ENCODE data around the gene CCDC70. TPM values are rescaled to one million over a fixed set of nuclear protein-coding genes. Genes with fewer than 3 reads are reported as not detected.
"Not testable (repeated sequence)": the region's sequence is repeated elsewhere in the genome, so short reads cannot be mapped to it uniquely, and the experiment has no call there.

CCDC70 gene
- total RNA-seq, 1 donor from 2014 or later: not detected

GRCh38 chr13:51865838-51866237, 4.1 kb downstream of the CCDC70 start:
- DNase-seq: no peak

GRCh38 chr13:51867062-51867461, 5.3 kb downstream of the CCDC70 start:
- DNase-seq: no peak

DNA sequence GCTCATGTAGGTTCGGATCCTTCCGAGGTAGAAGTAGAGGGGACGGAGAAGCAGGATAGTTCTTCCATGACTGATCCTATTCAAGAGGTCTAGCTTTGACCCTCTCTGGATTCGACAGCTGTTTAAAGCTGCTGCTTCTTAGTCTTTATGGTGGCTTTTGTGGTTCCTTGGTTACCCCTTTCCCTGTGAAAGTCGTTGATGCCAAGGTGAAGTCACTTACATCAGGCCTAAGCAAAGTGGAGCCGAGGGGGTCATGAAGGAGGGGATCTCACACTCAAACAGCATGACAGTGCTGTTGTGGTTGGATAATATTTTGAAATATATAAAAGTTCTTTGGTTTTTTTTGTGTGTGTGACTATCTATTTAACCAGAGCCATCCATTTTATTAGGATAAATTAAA, 8.1 kb downstream of the CCDC70 start:
- no peak for DNase-seq

DNA sequence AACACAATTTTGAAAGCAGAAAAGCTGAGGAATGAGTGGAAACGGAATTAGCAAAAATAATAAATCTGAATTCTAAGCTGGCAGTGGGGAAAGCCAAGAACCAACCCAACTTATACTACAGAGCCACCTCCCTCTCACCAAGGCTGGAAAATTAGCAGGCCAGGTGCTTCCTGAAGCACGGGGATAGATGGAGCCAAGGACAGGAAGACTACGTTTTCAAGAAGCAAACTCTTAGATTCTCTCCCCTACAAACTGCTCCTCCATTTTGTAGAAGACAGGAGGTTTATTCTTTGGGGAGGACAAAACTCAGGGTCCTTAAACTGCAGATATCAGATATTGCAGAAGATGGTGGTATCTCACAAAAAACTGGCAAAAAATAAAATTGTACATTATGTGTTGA, 8.8 kb downstream of the CCDC70 start:
- DNase-seq: no peak

- DNase-seq: no peak
Measured at GRCh38 chr13:51873117-51873798, 11.5 kb downstream of the CCDC70 start.

DNA sequence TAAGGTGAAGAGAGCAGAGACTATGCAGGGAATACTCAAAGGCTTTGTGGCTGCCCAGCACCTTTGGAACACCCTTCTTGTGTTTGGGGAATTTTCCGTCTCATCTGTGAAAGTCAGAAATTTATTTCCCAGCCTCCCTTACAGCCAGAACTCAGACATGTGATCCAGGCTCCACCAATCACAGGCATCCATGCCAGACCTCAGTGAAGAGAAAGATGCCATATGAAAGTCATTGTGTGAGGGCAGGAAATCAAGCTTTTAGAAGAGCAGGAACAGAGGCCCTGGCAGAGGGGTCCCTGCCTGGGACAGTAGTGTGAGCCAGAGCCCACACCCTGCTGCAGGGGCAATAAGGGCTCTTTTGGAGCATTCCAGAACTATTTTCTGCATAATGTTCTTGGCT, 12.1 kb downstream of the CCDC70 start:
- no peak for DNase-seq

DNA sequence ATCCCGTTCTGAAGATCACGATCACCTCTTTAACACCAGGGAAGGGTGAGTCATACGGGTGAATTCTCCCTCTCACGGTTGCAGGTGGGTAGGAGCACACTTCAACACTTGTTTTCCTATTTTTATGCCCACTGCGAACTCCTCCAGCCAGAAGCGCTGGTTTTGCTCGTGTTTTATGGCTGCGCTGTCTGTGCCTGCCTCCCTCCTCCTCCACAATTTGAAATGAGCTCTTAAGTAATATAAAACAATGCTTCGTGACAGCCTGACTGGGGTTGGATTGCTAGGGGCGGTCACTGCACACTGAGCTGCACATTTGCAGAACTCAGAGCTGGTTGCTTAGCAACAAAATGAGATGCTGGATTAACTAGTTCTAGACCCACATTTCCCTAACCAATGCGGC, 12.9 kb downstream of the CCDC70 start:
- DNase-seq: peak; percentile 30

GRCh38 chr13:51879133-51879532, 17.4 kb downstream of the CCDC70 start:
- no peak for DNase-seq

- no peak for DNase-seq
Measured at GRCh38 chr13:51881296-51881695, 19.5 kb downstream of the CCDC70 start.

GRCh38 chr13:51882570-51883225, 20.9 kb downstream of the CCDC70 start:
- no peak for DNase-seq

- DNase-seq: no peak
Measured at GRCh38 chr13:51883226-51883600, 21.4 kb downstream of the CCDC70 start.

DNA sequence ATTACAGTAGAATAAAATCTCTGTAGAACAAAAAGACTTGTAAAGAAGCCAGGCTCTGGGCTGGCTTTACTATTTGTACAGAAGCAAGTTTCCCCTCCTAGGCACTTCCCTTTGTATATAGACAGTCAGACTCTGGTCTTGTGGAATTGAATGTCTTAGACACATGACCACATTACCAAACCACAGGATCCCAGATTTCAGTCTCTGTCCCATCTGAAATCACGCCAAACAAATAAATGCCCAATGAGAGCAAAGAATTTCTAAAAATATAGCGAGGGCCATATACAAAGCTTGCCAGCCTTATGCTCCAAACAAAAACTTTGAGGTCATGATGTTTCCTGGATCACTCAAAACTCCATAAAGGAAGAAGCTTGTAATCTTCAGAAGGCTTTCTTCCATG, 23.9 kb downstream of the CCDC70 start:
- no peak for DNase-seq

DNA sequence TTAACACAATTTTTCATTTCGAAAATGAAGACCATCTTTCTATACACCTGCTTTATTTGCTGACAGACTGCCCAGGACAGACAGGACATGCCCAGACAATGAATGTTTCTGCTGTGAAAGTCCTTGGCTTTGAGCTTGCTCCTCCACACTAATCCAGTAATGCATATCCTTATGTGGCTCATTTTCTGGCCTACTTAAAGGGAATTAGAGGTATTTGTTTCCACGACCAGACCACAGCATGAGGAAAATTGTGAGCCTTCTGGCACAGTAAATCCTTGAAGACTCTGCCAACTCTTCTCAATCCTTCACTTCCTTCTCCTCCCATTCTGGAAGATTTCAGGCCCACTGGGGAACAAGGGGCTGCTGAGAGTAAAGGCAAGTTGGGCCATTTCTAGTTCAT, 25.7 kb downstream of the CCDC70 start:
- DNase-seq: no peak

- no peak for DNase-seq
Measured at GRCh38 chr13:51892657-51893056, 30.9 kb downstream of the CCDC70 start.

- DNase-seq: no peak
Measured at GRCh38 chr13:51894239-51894638, 32.5 kb downstream of the CCDC70 start.

DNA sequence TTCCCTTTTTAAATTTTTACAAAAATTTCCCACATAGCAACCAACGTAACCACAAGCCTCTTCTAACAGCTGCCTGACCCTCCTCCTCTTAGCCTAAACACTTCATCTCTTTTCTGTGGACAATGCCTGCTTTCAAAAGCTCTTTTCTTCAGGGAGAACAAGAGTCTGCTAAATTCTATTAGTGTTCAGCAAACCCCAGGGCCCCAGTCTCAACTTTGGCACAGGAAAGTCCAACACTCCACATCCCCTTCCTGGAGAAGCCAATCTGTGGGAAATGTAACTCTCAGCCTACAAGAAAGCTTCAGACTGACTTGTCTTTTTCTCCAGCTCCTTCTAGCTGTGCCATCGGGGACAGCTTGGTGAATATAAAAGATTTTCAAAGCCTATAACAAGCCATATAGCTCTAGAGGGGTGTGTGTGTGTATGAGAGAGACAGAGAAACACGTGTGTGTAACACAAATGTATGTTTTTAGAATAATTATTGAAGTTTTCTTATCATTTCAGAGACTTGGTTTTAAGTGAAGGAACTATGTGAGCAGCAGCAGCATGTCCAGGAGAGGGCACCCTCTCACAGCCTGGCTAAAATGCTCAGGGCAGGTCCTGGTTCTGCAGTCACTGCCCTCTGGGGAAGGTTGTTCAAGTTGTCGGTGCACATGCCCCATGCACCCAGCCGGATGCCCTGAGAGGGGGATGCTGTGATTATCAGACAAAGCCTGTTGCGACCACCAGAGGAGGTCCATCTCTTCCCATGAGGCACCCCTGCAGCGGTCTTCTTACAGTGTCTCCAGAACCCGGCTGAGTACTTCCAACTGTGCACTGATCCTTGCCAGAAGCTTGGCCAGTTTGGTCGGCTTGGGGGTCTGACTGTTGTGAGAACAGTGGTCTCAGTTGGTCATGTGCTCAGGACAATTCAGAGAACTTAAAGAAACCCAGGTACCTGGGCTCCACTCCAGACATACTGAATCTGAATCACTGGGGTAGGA, 34.4 kb downstream of the CCDC70 start:
- no peak for DNase-seq

GRCh38 chr13:51900471-51900870, 38.7 kb downstream of the CCDC70 start:
- DNase-seq: no peak

DNA sequence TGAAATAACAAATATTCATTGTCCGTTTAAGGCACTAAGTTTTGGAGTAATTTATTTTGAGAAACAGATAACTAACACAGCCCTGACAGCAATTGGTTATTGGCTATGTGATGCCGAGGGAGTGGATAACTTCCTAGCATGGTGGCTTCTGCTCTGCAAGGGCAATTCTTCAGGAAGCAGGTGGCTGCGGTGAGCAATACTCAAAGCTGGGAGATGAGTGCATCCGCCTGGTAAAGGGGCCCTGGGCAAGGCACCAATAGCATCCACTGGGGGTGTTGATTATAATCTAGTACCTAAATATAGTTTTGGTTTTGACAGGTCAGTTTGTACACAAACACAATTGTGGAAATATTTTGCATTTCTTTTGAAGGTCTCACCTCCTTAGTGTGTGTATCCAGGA, 41.0 kb downstream of the CCDC70 start:
- DNase-seq: no peak

DNA sequence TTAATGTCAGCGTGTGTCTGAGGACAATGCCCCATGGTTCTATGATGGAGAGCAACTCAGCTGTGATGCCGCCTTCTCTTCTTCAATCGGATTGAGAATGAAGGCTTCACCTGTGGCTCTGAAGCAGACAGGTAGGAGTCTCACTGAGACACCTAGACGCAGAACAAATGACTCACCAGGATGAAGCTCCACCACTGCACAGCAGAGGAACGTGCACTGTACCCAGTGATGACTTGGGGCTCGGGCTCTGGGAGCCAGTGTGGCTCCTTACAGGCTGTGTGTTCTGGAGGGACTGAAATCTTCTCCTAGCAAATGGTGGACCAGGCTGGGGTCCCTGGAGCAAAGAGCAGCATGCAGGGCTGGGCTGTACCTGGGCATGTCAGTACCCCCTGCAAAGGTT, 44.0 kb downstream of the CCDC70 start:
- DNase-seq: no peak

- DNase-seq: no peak
Measured at GRCh38 chr13:51906581-51906980, 44.8 kb downstream of the CCDC70 start.

DNA sequence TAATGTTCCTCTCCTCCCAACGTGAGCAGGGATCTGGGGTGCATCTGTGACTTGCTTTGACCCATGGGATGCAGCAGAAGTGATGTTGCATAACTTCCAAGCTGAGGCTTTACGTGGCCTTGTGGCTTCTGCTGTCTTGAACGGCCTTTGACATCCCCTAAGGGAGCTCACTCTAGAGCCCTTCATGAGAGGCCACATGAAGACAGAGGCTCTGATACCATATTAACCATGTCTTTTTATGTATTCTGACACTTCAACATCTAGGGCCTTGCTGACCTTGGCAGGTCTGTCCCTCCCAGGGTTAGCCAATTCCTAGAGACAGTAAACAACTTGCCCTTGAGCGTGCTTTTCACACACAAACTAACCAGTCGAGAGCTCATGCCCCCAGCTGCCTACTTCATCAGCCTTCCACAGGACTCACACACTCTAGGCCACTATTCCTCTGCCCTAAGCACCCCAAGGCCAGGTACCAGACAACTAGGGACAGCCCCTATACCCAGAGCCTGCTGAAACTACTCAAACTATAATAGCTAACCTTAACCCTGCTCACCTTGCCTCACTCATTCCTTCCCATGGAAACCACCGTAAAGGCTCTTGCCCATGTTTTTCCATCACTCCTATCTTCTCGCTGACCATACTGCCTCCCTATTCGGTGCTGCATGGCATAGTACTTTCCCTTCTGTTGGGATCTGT, 45.4 kb downstream of the CCDC70 start:
- DNase-seq: no peak

DNA sequence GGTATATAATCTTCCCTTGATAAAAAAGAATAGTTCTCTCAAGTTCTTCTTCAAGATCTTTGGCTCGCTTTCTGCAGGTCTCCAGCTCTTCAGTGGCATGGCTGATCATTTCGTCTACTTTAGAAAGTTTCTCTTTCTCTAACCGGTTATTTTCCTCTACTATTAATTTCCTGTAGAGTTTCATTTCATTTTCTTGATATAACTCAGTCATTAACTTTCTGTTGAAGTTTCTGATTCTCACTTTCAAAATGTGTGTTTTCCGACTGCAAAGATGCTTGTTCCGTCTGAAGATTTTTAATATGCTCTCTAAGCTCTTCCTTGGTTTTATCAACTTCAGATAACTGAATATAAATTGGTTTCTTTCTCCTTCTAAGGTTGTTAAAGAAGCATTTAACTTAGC, 47.5 kb downstream of the CCDC70 start:
- DNase-seq: not testable (repeated sequence)

GRCh38 chr13:51910508-51910907, 48.7 kb downstream of the CCDC70 start:
- no peak for DNase-seq

All from occipital lobe (tissue), 2 donors.